ENCODE measurements around the gene SERPINA4. TPM values are rescaled to one million over a fixed set of nuclear protein-coding genes. Genes with fewer than 3 reads are reported as not detected.

The SERPINA4 gene
- total and polyA plus RNA-seq, 2 of the 13 experiments (the other 11 are each of a cell fraction or from before 2014, with no cell fraction given) = 39.1 to 57.8 TPM

- TF ChIP-seq, protein P1, sequence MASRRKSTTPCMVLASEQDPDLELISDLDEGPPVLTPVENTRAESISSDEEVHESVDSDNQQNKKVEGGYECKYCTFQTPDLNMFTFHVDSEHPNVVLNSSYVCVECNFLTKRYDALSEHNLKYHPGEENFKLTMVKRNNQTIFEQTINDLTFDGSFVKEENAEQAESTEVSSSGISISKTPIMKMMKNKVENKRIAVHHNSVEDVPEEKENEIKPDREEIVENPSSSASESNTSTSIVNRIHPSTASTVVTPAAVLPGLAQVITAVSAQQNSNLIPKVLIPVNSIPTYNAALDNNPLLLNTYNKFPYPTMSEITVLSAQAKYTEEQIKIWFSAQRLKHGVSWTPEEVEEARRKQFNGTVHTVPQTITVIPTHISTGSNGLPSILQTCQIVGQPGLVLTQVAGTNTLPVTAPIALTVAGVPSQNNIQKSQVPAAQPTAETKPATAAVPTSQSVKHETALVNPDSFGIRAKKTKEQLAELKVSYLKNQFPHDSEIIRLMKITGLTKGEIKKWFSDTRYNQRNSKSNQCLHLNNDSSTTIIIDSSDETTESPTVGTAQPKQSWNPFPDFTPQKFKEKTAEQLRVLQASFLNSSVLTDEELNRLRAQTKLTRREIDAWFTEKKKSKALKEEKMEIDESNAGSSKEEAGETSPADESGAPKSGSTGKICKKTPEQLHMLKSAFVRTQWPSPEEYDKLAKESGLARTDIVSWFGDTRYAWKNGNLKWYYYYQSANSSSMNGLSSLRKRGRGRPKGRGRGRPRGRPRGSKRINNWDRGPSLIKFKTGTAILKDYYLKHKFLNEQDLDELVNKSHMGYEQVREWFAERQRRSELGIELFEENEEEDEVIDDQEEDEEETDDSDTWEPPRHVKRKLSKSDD (CRISPR knock-in tag; IDR thresholded peaks at IDR 0.05; ENCODE audit: low read depth) = no peak; the same call in 1 of the 2 replicates
- TF ChIP-seq MTF2 (CRISPR knock-in tag; IDR thresholded peaks at IDR 0.05; ENCODE audit: borderline replicate concordance) = no peak
Measured at GRCh38 chr14:94598816-94599655, 37.8 kb downstream of the SERPINA4 start (continued).

GRCh38 chr14:94599656-94600004 lies 38.4 kb downstream of the SERPINA4 start:
- Histone ChIP-seq H3K27me3 (ENCODE audit: control insufficient read depth in 1 of 2, insufficient read depth in 2 of 2, low read length in 2 of 2) (no peaks in the 10 kb centered on the region), H4K20me1 (ENCODE audit: insufficient read depth, low read length) (no peaks in the 10 kb centered on the region), H3K9me3 (ENCODE audit: low read length) (no peaks in the 10 kb centered on the region), H3K27ac (ENCODE audit: extremely low read length, insufficient read depth, low read length) (peak overlapping the region; percentile 96), H3K9ac (ENCODE audit: insufficient read depth, low read depth, low read length) (peak overlapping the region; percentile 72), H3K36me3 (replicated peaks in 1 of 2; ENCODE audit: control insufficient read depth in 1 of 2, insufficient read depth in 2 of 2, low read length in 2 of 2) (no peaks in the 10 kb centered on the region), H2AFZ (ENCODE audit: low read length) (no peak overlapping the region), H3K4me1 (ENCODE audit: insufficient read depth, low read length) (peaks cover 97% of the 10 kb centered on the region), H3K4me2 (ENCODE audit: low read depth, low read length) (peak overlapping the region; percentile 62), H3K4me3 (replicated peaks in 1 of 3; ENCODE audit: insufficient read depth in 1 of 3, low read depth in 2 of 3, low read length in 3 of 3) (peak overlapping the region in 1 of 3 experiments; percentile 24; a peak in 2 of 6 replicates), H3K79me2 (ENCODE audit: insufficient read depth, low read length) (peaks cover 31% of the 10 kb centered on the region)
- ATAC-seq = no peak; the same call in 2 of the 3 replicates
- ChIA-PET POLR2A (interaction anchor here (0.7 to 15.7 kb wide), 32 partner anchors 9 to 701 kb away, joined by 3 to 638 read pairs (median 6); partner anchors contain the start of genes SERPINA1, SERPINA3, SERPINA4 and SERPINA5), CTCF (ENCODE audit: low intra/inter-chr PET ratio, low total read pairs) (interaction anchor here (1.0 kb wide), 1 partner anchor 50 kb away, joined by 5 read pairs; no protein-coding TSS in a partner anchor)
- in situ Hi-C loops (cut with HindIII; ENCODE audit: extremely low pct_ligation_motif_present, low pct_unique_long_range_greater_than_20kb) (no loop called here), intact Hi-C loops (cut with micrococcal nuclease; ENCODE audit: unreplicated experiment) (loop anchor here (1.0 to 5.0 kb wide), 6 partner anchors 13 to 1462 kb away; partner anchors contain the start of genes SERPINA3, SERPINA4 and SERPINA5)
- DNase-seq (ENCODE audit: low spot score) = no peak
- no TSS peak for BruUV-seq (replicated peaks)
- WGBS (ENCODE audit: low lambda C conversion rate) = 0% methylated on average over 3 of the region's 3 CpGs
- FAIRE-seq = no peak
- 0 out of 2 replicates have a peak, but pooled peaks have one; percentile 4 for TF ChIP-seq POLR2G (IDR thresholded peaks at IDR 0.05; ENCODE audit: low read depth, low read length)
- TF ChIP-seq RBM39 (IDR thresholded peaks at IDR 0.05; ENCODE audit: low read depth, low read length, poor library complexity, severe bottlenecking) = peak; percentile 6
- TF ChIP-seq ARNTL (CRISPR knock-in tag; IDR thresholded peaks at IDR 0.05) = peak; percentile 43
- no peak for TF ChIP-seq PAX8 (CRISPR knock-in tag; IDR thresholded peaks at IDR 0.05; ENCODE audit: borderline replicate concordance)
- no peak for TF ChIP-seq ZNF816 (CRISPR knock-in tag; IDR thresholded peaks at IDR 0.05; ENCODE audit: borderline replicate concordance)
- TF ChIP-seq KLF13 (CRISPR knock-in tag; IDR thresholded peaks at IDR 0.05) = no peak
- TF ChIP-seq ZZZ3 (CRISPR knock-in tag; IDR thresholded peaks at IDR 0.05; ENCODE audit: borderline replicate concordance) = no peak
- TF ChIP-seq, protein P2, sequence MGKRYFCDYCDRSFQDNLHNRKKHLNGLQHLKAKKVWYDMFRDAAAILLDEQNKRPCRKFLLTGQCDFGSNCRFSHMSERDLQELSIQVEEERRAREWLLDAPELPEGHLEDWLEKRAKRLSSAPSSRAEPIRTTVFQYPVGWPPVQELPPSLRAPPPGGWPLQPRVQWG (CRISPR knock-in tag; IDR thresholded peaks at IDR 0.05; ENCODE audit: borderline replicate concordance, low read depth) = no peak
- TF ChIP-seq HIVEP1 (CRISPR knock-in tag; IDR thresholded peaks at IDR 0.05) = no peak
- no peak for TF ChIP-seq ARHGAP35 (CRISPR knock-in tag; IDR thresholded peaks at IDR 0.05; ENCODE audit: borderline replicate concordance)
- no peak for TF ChIP-seq ZBTB20 (CRISPR knock-in tag; IDR thresholded peaks at IDR 0.05; ENCODE audit: borderline replicate concordance, low read depth)
- TF ChIP-seq HNRNPLL (IDR thresholded peaks at IDR 0.05; ENCODE audit: low read depth, low read length, poor library complexity, severe bottlenecking) = no peak
- no peak for TF ChIP-seq GABPA (IDR thresholded peaks at IDR 0.05; ENCODE audit: low read depth, low read length)
- peak; percentile 39 for TF ChIP-seq GABPA (CRISPR knock-in tag; IDR thresholded peaks at IDR 0.05; ENCODE audit: low read depth)

All from HepG2 (cell line).